Activated naive CD4-positive, alpha-beta T cell treated with anti-CD3 and anti-CD28 coated beads, Interleukin-2, amount 10 ng/mL, durations not matched to agents 7 days and 5 days (primary cell): Measurements from ENCODE around the gene TMEM38A.
A peak's percentile ranks its signal among the peaks of the same experiment; 100 is the strongest.

Experiments
- CTCF ChIA-PET: fragments of 350-600 bp; sonication (Branson Sonifier 250); formaldehyde crosslinking; loops from one replicate; lab custom pipeline; 2021; ENCODE audit warnings: antibody characterized with exemption; lab: Charles Lee
- DNase-seq: peaks from one replicate; pipeline ENCODE4 v3.0.0-alpha.2; 2020
- H3K27ac Mint-ChIP-seq: one replicate; pipeline ENCODE4 v1.8.0; 2021; ENCODE audit warnings: mild to moderate bottlenecking, moderate library complexity, mixed read lengths
- H3K27me3 Mint-ChIP-seq: one replicate; pipeline ENCODE4 v1.8.0; 2021; ENCODE audit warnings: mild to moderate bottlenecking, mixed read lengths
- H3K36me3 Mint-ChIP-seq: one replicate; pipeline ENCODE4 v1.8.0; 2021; ENCODE audit warnings: mixed read lengths
- H3K4me1 Mint-ChIP-seq: one replicate; pipeline ENCODE4 v1.8.0; 2021; ENCODE audit warnings: mixed read lengths
- H3K4me3 Mint-ChIP-seq: one replicate; pipeline ENCODE4 v1.8.0; 2021; ENCODE audit warnings: mild to moderate bottlenecking, moderate library complexity, mixed read lengths
- H3K9me3 Mint-ChIP-seq: one replicate; pipeline ENCODE4 v1.8.0; 2021; ENCODE audit warnings: mixed read lengths

Gene TMEM38A

GRCh38 chr19:16626796-16627192 is 34.1 kb upstream of the TMEM38A start:
- Mint-ChIP-seq H3K36me3 (peaks cover 36% of the 10 kb centered on the region), H3K27ac (peak overlapping the region; percentile 93), H3K4me3 (peak overlapping the region; percentile 91), H3K9me3 (no peaks in the 10 kb centered on the region), H3K27me3 (peaks cover 4% of the 10 kb centered on the region), H3K4me1 (peaks cover 49% of the 10 kb centered on the region)
- peak; percentile 32 for DNase-seq
- CTCF ChIA-PET: interaction anchor here (0.9 kb wide), 1 partner anchor 9 kb away, joined by 3 read pairs; no protein-coding TSS in a partner anchor

GRCh38 chr19:16627193-16627927 is 33.6 kb upstream of the TMEM38A start:
- Mint-ChIP-seq H3K9me3 (no peaks in the 10 kb centered on the region), H3K4me1 (peaks cover 53% of the 10 kb centered on the region), H3K27ac (peak overlapping the region; percentile 93), H3K4me3 (peak overlapping the region; percentile 91), H3K27me3 (peaks cover 4% of the 10 kb centered on the region), H3K36me3 (peaks cover 41% of the 10 kb centered on the region)
- DNase-seq: peak; percentile 34
- CTCF ChIA-PET: interaction anchor here (0.9 kb wide), 2 partner anchors 40 to 60 kb away, joined by 3 to 4 read pairs; no protein-coding TSS in a partner anchor

- CTCF ChIA-PET: interaction anchor here (0.9 kb wide), 2 partner anchors 40 to 61 kb away, joined by 3 to 4 read pairs; no protein-coding TSS in a partner anchor
- Mint-ChIP-seq H3K4me1 (peaks cover 53% of the 10 kb centered on the region), H3K36me3 (peaks cover 41% of the 10 kb centered on the region), H3K9me3 (no peaks in the 10 kb centered on the region), H3K27me3 (peaks cover 4% of the 10 kb centered on the region), H3K27ac (peak overlapping the region; percentile 77), H3K4me3 (peak overlapping the region; percentile 98)
- no peak for DNase-seq
These were observed 33.1 kb upstream of the TMEM38A start for GRCh38 chr19:16627928-16628182.

GRCh38 chr19:16628183-16628983 is 32.6 kb upstream of the TMEM38A start, which contains the start of gene MED26:
TSS of gene MED26 (minus strand) at chr19:16628204. CDS start at chr19:16627943, 261 bp downstream.
- H3K27ac Mint-ChIP-seq: peak within 1 kb of the TSS; percentile 99
- H3K36me3 Mint-ChIP-seq: peaks cover 38% of the 10 kb centered on the region
- peak within 1 kb of the TSS; percentile 98 for H3K4me3 Mint-ChIP-seq
- DNase-seq: peak; percentile 96
- H3K4me1 Mint-ChIP-seq: peaks cover 53% of the 10 kb centered on the region
- CTCF ChIA-PET: interaction anchor here (0.9 kb wide), 2 partner anchors 41 to 61 kb away, joined by 3 to 4 read pairs; no protein-coding TSS in a partner anchor
- no peaks in the 10 kb centered on the region for H3K9me3 Mint-ChIP-seq
- H3K27me3 Mint-ChIP-seq: peaks cover 4% of the 10 kb centered on the region

DNA sequence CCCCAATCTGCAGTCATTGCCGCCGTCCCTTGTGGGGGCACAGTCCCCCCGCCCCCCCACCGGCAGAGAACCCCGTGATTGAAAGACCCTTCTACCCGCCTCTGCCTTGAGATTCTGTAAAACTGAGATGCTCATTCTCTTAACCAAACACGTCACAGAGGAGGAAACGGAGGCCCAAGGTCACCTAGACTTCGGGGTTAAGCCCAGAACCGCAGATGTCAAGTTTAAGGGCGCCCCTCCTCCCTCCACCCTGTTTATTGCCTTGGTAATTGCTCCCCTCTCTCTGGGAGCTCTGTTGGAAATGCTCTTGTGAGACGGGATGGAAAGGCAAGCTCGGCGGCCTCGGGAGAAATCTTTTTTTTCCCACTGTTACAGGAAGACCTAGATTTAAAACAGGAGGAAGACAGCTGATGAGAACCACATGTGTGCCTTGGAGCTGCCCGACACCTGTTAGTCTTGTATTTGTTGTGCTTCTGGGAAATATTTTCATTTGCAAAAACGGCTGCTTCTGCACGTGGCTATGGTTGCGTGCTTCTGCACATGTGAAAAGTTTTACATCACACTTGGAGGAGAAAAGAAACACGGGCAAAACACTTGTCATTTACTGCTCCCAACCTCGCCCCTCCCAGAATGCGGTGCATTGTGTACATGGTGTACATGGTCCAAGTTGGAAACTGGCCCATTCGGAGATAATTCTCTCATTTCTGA is 31.8 kb upstream of the TMEM38A start:
- Mint-ChIP-seq H3K27me3 (peaks cover 4% of the 10 kb centered on the region), H3K36me3 (peaks cover 41% of the 10 kb centered on the region), H3K27ac (peak overlapping the region; percentile 99), H3K9me3 (no peaks in the 10 kb centered on the region), H3K4me1 (peaks cover 51% of the 10 kb centered on the region), H3K4me3 (peak overlapping the region; percentile 98)
- CTCF ChIA-PET: interaction anchor here (0.7 kb wide), 1 partner anchor 17 kb away, joined by 3 read pairs; no protein-coding TSS in a partner anchor
- DNase-seq: no peak

- no peak overlapping the region for H3K4me3 Mint-ChIP-seq
- H3K27me3 Mint-ChIP-seq: peaks cover 4% of the 10 kb centered on the region
- peaks cover 30% of the 10 kb centered on the region for H3K4me1 Mint-ChIP-seq
- no peak for DNase-seq
- peak overlapping the region; percentile 79 for H3K27ac Mint-ChIP-seq
- CTCF ChIA-PET: no interaction called here
- no peaks in the 10 kb centered on the region for H3K9me3 Mint-ChIP-seq
- H3K36me3 Mint-ChIP-seq: peaks cover 41% of the 10 kb centered on the region
These were observed 29.5 kb upstream of the TMEM38A start for GRCh38 chr19:16631465-16631864.

GRCh38 chr19:16637535-16637934 is 23.4 kb upstream of the TMEM38A start:
- Mint-ChIP-seq H3K27ac (peak overlapping the region; percentile 11), H3K36me3 (peaks cover 45% of the 10 kb centered on the region), H3K27me3 (no peaks in the 10 kb centered on the region), H3K4me3 (no peak overlapping the region), H3K4me1 (peaks cover 13% of the 10 kb centered on the region), H3K9me3 (no peaks in the 10 kb centered on the region)
- CTCF ChIA-PET: interaction anchor here (1.1 to 1.2 kb wide), 2 partner anchors 55 to 109 kb away, joined by 3 read pairs; no protein-coding TSS in a partner anchor
- no peak for DNase-seq

DNA sequence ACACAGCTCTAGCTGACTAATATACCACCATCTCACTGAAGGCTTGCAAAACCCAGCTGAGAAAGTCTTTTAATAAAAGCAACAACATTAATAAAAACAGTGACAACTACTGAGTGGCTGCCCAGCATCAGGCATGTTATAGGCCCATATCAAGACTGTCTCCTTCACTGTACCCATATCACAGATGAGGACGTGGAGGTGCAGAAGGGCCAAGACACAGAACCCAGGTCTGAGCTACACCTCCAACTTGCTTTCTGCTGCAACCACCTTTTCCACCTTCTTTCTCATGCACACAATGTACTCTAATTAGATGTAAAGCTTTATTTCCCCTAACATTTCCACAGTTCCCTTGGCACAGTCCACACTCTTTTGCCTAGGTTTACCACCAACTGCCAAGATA is 22.3 kb upstream of the TMEM38A start:
- no peaks in the 10 kb centered on the region for H3K9me3 Mint-ChIP-seq
- peaks cover 47% of the 10 kb centered on the region for H3K36me3 Mint-ChIP-seq
- no peaks in the 10 kb centered on the region for H3K27me3 Mint-ChIP-seq
- peaks cover 14% of the 10 kb centered on the region for H3K4me1 Mint-ChIP-seq
- CTCF ChIA-PET: interaction anchor here (1.2 kb wide), 1 partner anchor 110 kb away, joined by 3 read pairs; no protein-coding TSS in a partner anchor
- no peak overlapping the region for H3K4me3 Mint-ChIP-seq
- no peak for DNase-seq
- no peak overlapping the region for H3K27ac Mint-ChIP-seq

DNA sequence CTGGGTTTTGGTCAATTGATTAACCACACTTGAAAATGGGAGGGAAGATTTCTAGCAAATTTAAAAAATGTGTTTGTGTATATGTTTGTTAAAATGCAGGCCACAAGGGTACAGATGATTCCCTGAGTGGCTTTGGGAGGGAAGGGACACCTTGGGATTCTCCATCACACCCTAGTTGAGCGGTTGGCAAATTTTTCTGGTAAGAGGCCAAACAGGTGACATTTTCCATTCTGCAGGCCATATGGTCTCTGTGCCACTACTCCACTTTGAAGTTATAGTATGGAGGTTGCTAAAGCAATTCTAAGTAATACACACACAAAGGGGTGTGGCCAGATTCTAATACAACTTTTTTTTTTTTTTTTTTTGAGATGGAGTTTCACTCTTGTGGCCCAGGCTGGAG is 20.0 kb upstream of the TMEM38A start:
- no peak overlapping the region for H3K27ac Mint-ChIP-seq
- H3K27me3 Mint-ChIP-seq: no peaks in the 10 kb centered on the region
- no peak overlapping the region for H3K4me3 Mint-ChIP-seq
- H3K9me3 Mint-ChIP-seq: no peaks in the 10 kb centered on the region
- CTCF ChIA-PET: interaction anchor here (0.6 kb wide), 1 partner anchor 73 kb away, joined by 3 read pairs; no protein-coding TSS in a partner anchor
- peaks cover 47% of the 10 kb centered on the region for H3K36me3 Mint-ChIP-seq
- peaks cover 19% of the 10 kb centered on the region for H3K4me1 Mint-ChIP-seq
- no peak for DNase-seq

- no peak for DNase-seq
- CTCF ChIA-PET: no interaction called here
- H3K36me3 Mint-ChIP-seq: peaks cover 50% of the 10 kb centered on the region
- no peaks in the 10 kb centered on the region for H3K9me3 Mint-ChIP-seq
- H3K27ac Mint-ChIP-seq: no peak overlapping the region
- H3K4me1 Mint-ChIP-seq: peaks cover 19% of the 10 kb centered on the region
- H3K4me3 Mint-ChIP-seq: no peak overlapping the region
- no peaks in the 10 kb centered on the region for H3K27me3 Mint-ChIP-seq
These were observed 19.2 kb upstream of the TMEM38A start for GRCh38 chr19:16641695-16642094.

DNA sequence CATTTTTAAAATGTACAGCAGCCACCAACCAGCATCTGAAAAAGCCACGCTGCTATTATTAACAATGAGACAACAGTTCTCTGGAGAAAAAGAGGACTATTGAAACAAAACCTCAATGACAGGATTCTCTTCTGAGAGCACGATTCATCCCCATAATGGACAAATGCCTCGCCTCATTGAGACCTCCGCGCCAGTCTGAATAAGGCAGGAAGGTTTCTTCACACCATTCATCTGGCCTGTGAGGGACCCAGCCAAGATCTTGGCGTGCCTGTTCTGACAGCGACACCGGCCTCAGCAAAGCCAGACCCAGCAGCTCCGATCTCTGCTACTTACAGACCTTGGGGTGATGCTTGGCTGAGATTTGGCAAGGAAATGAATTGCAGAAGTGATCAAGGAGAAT is 15.8 kb upstream of the TMEM38A start:
- H3K4me1 Mint-ChIP-seq: peaks cover 13% of the 10 kb centered on the region
- H3K27ac Mint-ChIP-seq: no peak overlapping the region
- no peaks in the 10 kb centered on the region for H3K9me3 Mint-ChIP-seq
- DNase-seq: no peak
- no peak overlapping the region for H3K4me3 Mint-ChIP-seq
- no peaks in the 10 kb centered on the region for H3K27me3 Mint-ChIP-seq
- CTCF ChIA-PET: no interaction called here
- H3K36me3 Mint-ChIP-seq: peaks cover 51% of the 10 kb centered on the region

DNA sequence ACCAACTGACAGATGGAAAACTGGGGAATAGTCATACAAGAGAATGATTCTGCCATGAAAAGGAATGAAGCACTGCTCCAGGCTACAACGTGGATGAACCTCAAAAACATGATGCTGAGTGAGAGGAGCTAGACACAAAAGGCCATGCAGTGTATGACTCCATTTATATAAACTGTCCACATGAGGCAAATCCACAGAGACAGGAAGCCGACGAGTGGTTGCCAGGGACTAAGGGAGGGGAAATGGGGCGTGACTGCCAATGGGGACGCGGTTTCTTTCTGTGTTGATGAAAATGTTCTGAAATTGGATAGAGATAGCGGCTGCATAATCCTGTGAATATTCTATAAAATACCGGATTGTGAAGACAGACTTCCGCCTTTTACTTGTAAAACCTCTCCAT is 11.2 kb upstream of the TMEM38A start:
- Mint-ChIP-seq H3K27ac (no peak overlapping the region), H3K27me3 (no peaks in the 10 kb centered on the region), H3K4me1 (peaks cover 19% of the 10 kb centered on the region), H3K4me3 (no peak overlapping the region), H3K9me3 (no peaks in the 10 kb centered on the region), H3K36me3 (peaks cover 73% of the 10 kb centered on the region)
- no peak for DNase-seq
- CTCF ChIA-PET: interaction anchor here (0.6 kb wide), 1 partner anchor 210 kb away, joined by 3 read pairs; no protein-coding TSS in a partner anchor

- Mint-ChIP-seq H3K36me3 (peaks cover 74% of the 10 kb centered on the region), H3K27me3 (no peaks in the 10 kb centered on the region), H3K4me3 (no peak overlapping the region), H3K27ac (peak overlapping the region; percentile 53), H3K4me1 (peaks cover 19% of the 10 kb centered on the region), H3K9me3 (no peaks in the 10 kb centered on the region)
- no peak for DNase-seq
- CTCF ChIA-PET: no interaction called here
These were observed 10.1 kb upstream of the TMEM38A start for GRCh38 chr19:16650821-16651220.
